Activated CD8-positive, alpha-beta T cell treated with anti-CD3 and anti-CD28 coated beads for 36 hours (primary cell): ENCODE measurements around the gene RAPGEF2. TPM values are rescaled to one million over a fixed set of nuclear protein-coding genes. Genes with fewer than 3 reads are reported as not detected.
"Not testable (repeated sequence)": the region's sequence is repeated elsewhere in the genome, so short reads cannot be mapped to it uniquely, and the experiment has no call there.

ENCODE experiments used
- ATAC-seq: fragments of 200-7000 bp; cut with Tn5 transposase; one replicate; pipeline ENCODE4 v1.10.0; 2021; ENCODE audit warnings: mild to moderate bottlenecking, moderate library complexity
- CTCF ChIA-PET: fragments of 350-600 bp; sonication (Branson Sonifier 250); formaldehyde crosslinking; loops from one replicate; lab custom pipeline; 2021; ENCODE audit warnings: antibody characterized with exemption; lab: Charles Lee
- POLR2A ChIA-PET: fragments of 350-600 bp; sonication (Branson Sonifier 250); formaldehyde crosslinking; loops from one replicate; lab custom pipeline; 2021; ENCODE audit warnings: antibody characterized with exemption; lab: Charles Lee
- DNase-seq: peaks from one replicate; pipeline ENCODE4 v3.0.0-alpha.2; 2020
- H3K27ac Mint-ChIP-seq: one replicate; pipeline ENCODE4 v1.8.0; 2021; ENCODE audit warnings: mild to moderate bottlenecking, mixed read lengths
- H3K27me3 Mint-ChIP-seq: one replicate; pipeline ENCODE4 v1.8.0; 2021; ENCODE audit warnings: mixed read lengths
- H3K36me3 Mint-ChIP-seq: one replicate; pipeline ENCODE4 v1.8.0; 2021; ENCODE audit warnings: low read depth, mixed read lengths
- H3K4me1 Mint-ChIP-seq: one replicate; pipeline ENCODE4 v1.8.0; 2021; ENCODE audit warnings: low read depth, mixed read lengths
- H3K4me3 Mint-ChIP-seq: one replicate; pipeline ENCODE4 v1.8.0; 2021; ENCODE audit warnings: mild to moderate bottlenecking, moderate library complexity, mixed read lengths
- H3K9me3 Mint-ChIP-seq: one replicate; pipeline ENCODE4 v1.8.0; 2021; ENCODE audit warnings: mixed read lengths
- CTCF ChIP-seq: fragments of 200-600 bp; IDR thresholded peaks from one replicate; pipeline ENCODE4 v1.8.0; 2022; ENCODE audit warnings: antibody characterized with exemption, mild to moderate bottlenecking
- intact Hi-C: fragments of 100-400 bp; cut with micrococcal nuclease; formaldehyde crosslinking; loops from one replicate; pipeline ENCODE4 v1.10.0; 2022
- total RNA-seq, 2 experiments: library from RNA; stranded (reverse); gene quantifications; one replicate each; pipeline ENCODE4 v1.2.3, GENCODE V29; 2021

RAPGEF2 gene
- total RNA-seq, 2 experiments from 2014 or later, result 13.7 to 14.8 TPM

- Mint-ChIP-seq H3K9me3 (no peaks in the 10 kb centered on the region), H3K36me3 (peaks cover 6% of the 10 kb centered on the region), H3K27me3 (no peaks in the 10 kb centered on the region), H3K4me1 (peaks cover 2% of the 10 kb centered on the region), H3K27ac (no peak overlapping the region), H3K4me3 (no peak overlapping the region)
- ChIA-PET CTCF (interaction anchor here (1.0 kb wide), 1 partner anchor 1072 kb away, joined by 4 read pairs; no protein-coding TSS in a partner anchor), POLR2A (no interaction called here)
- intact Hi-C loops, result no loop called here
- no peak for DNase-seq
- TF ChIP-seq CTCF, result no peak
- ATAC-seq, result no peak
Measured at GRCh38 chr4:159240046-159240445, 137.2 kb downstream of the RAPGEF2 start.

- CTCF ChIA-PET, result no interaction called here
- POLR2A ChIA-PET, result no interaction called here
- H3K4me1 Mint-ChIP-seq, result peaks cover 2% of the 10 kb centered on the region
- TF ChIP-seq CTCF, result no peak
- no peaks in the 10 kb centered on the region for H3K27me3 Mint-ChIP-seq
- intact Hi-C loops, result no loop called here
- H3K36me3 Mint-ChIP-seq, result peaks cover 6% of the 10 kb centered on the region
- DNase-seq (no peak), ATAC-seq (no peak)
- H3K27ac Mint-ChIP-seq, result no peak overlapping the region
- H3K4me3 Mint-ChIP-seq, result no peak overlapping the region
- no peaks in the 10 kb centered on the region for H3K9me3 Mint-ChIP-seq
Measured at GRCh38 chr4:159240687-159241086, 137.8 kb downstream of the RAPGEF2 start.

- no peak for ATAC-seq
- Mint-ChIP-seq H3K36me3 (peaks cover 6% of the 10 kb centered on the region), H3K27me3 (no peaks in the 10 kb centered on the region), H3K4me1 (peaks cover 2% of the 10 kb centered on the region), H3K4me3 (no peak overlapping the region), H3K9me3 (no peaks in the 10 kb centered on the region), H3K27ac (no peak overlapping the region)
- intact Hi-C loops, result no loop called here
- no peak for DNase-seq
- POLR2A ChIA-PET, result no interaction called here
- CTCF ChIA-PET, result no interaction called here
- no peak for TF ChIP-seq CTCF
Measured at GRCh38 chr4:159242427-159242826, 139.5 kb downstream of the RAPGEF2 start.

- POLR2A ChIA-PET, result no interaction called here
- Mint-ChIP-seq H3K27me3 (no peaks in the 10 kb centered on the region), H3K27ac (no peak overlapping the region), H3K4me1 (peaks cover 3% of the 10 kb centered on the region), H3K4me3 (no peak overlapping the region), H3K9me3 (peaks cover 6% of the 10 kb centered on the region), H3K36me3 (peaks cover 12% of the 10 kb centered on the region)
- DNase-seq, result no peak
- no peak for ATAC-seq
- TF ChIP-seq CTCF, result no peak
- CTCF ChIA-PET, result no interaction called here
- intact Hi-C loops, result no loop called here
Measured at GRCh38 chr4:159248384-159249178, 145.7 kb downstream of the RAPGEF2 start.

GRCh38 chr4:159250751-159251325, 148.0 kb downstream of the RAPGEF2 start:
- POLR2A ChIA-PET, result no interaction called here
- H3K4me3 Mint-ChIP-seq, result no peak overlapping the region
- peaks cover 12% of the 10 kb centered on the region for H3K36me3 Mint-ChIP-seq
- peaks cover 3% of the 10 kb centered on the region for H3K4me1 Mint-ChIP-seq
- no peak for TF ChIP-seq CTCF
- intact Hi-C loops, result no loop called here
- H3K27ac Mint-ChIP-seq, result no peak overlapping the region
- no peak for DNase-seq
- H3K9me3 Mint-ChIP-seq, result peaks cover 6% of the 10 kb centered on the region
- no peaks in the 10 kb centered on the region for H3K27me3 Mint-ChIP-seq
- CTCF ChIA-PET, result no interaction called here
- ATAC-seq, result no peak

- DNase-seq, H3K27me3 Mint-ChIP-seq, H3K9me3 Mint-ChIP-seq, POLR2A ChIA-PET, intact Hi-C loops, ATAC-seq, CTCF ChIA-PET, H3K4me1 Mint-ChIP-seq, H3K27ac Mint-ChIP-seq, H3K4me3 Mint-ChIP-seq: not testable (repeated sequence)
- H3K36me3 Mint-ChIP-seq, result peaks cover 17% of the 10 kb centered on the region
Measured at GRCh38 chr4:159251580-159251979, 148.7 kb downstream of the RAPGEF2 start.
